Measurements from ENCODE around the gene TNFRSF1A.
"Not testable (repeated sequence)": the region's sequence is repeated elsewhere in the genome, so short reads cannot be mapped to it uniquely, and the experiment has no call there.

TNFRSF1A gene

DNA sequence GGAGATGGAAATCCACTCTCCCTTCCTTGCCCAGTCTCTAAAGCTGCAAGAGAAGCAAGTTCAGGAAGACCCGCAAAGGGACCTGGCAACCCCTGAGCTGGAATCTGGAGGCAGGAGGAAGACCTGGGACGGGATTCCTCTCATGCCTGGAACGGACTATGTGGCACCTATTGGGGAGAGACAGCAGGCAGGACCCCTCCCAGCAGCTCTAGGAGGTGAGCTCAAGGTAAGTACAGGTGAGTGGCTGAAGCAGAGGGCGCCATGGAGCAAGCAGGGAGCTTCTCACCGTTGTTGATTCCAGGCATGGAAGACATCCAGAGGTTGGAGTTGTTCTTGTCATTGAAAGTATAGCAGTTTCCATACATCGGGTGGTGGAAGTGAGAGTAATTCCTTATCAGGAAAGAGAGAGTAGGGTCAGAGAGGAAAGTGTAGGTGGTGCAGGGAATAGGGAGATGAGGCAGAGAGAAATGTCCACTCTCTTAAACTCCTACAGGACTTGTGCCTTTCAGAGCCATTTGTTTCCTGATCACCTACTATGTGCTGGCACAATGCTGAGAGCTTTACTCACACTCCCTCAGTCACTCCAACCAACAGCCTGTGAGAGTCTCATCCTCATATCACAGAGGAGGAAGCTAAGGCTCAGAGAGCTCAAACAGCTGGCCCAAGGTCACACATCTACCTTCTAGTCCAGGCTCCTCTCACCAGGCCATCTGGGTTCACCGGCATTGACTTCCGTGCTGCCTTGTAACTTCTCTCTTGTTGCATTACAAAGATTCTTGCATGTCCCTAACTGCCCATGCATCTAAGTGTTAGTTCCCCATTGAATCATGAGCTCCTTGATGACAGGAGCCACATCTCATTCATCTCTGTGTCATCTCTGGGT is 13.9 kb upstream of the TNFRSF1A start:
- DNase-seq = no peak

GRCh38 chr12:6354495-6355393 is 12.9 kb upstream of the TNFRSF1A start:
- DNase-seq = no peak

- DNase-seq = no peak
These were observed 10.6 kb upstream of the TNFRSF1A start for GRCh38 chr12:6352193-6353173.

DNA sequence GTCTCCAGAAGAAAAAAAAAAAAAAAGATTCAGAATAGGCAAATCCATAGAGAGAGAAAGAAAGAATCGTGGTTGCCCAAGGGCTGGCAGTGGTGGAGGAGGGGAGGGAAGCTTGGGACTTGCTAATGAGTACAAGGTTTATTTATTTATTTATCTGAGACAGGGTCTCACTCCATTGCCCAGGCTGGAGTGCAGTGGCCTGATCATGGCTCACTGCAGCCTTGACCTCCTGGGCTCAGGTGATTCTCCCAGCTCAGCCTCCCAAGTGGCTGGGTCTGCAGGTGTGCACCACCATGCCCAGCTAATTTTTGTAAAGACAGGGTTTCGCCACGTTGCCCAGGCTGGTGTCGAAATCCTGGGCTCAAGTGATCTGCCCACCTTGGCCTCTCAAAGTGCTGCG is 9.7 kb upstream of the TNFRSF1A start:
- DNase-seq = no peak

GRCh38 chr12:6347367-6348338 is 5.8 kb upstream of the TNFRSF1A start:
- peak; percentile 50 for DNase-seq

DNA sequence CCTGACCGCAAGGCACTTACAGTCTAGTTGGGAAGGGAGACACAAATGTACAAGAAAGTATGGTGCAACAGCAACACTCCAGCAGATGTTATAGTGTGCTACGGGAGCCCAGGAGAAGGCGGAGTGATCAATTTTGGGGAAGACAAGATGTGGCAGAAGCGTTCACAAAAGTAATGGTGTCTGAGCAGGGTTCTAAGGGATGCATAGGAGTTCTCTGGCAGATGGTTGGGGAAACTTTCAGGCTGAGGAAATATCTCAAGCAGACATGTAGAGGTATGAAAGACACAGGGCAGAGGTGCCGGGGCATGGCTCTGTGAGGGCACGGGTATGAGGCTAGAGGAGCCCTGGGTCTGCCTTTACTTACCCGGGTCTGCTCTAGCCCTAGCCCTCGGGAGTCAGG is 5.1 kb upstream of the TNFRSF1A start:
- no peak for DNase-seq

GRCh38 chr12:6346235-6346832 is 4.5 kb upstream of the TNFRSF1A start:
- no peak for DNase-seq

DNA sequence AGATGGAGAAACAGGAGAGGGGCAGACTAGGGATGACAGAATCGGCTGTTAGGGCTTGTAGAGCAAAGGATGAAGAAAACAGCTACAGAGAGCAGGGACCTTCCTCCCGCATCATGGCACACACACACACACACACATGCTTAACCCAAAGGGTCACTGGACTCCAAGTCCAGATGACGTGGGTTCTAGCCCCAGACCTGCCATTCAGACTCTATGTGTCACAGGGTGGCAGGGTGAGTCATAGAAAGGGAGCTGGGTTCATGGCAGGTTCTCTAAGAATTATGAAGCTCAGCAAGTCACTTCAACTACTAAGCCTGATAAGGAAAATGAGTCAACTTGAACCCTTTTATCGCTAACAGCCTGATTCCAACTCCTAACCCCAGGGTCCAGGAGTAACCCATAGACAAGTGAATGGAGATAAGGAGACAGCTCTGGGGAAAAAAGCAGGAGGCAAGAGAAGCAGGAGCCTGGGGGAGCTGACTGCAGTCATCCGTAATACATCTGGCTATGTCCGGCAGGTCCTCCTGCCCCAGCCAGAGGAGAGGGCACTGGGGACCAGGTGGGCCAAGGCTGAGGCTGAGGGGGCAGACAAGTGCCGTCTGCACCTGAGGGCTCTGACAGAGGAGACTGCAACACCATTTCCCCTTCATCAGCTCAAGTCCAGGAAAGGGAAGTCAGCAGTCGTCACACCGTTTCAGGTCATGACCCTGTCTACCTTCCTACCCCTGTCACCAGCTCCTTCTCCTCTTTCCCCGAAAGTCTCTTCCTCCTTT is 3.6 kb upstream of the TNFRSF1A start:
- peak; percentile 91 for DNase-seq

DNA sequence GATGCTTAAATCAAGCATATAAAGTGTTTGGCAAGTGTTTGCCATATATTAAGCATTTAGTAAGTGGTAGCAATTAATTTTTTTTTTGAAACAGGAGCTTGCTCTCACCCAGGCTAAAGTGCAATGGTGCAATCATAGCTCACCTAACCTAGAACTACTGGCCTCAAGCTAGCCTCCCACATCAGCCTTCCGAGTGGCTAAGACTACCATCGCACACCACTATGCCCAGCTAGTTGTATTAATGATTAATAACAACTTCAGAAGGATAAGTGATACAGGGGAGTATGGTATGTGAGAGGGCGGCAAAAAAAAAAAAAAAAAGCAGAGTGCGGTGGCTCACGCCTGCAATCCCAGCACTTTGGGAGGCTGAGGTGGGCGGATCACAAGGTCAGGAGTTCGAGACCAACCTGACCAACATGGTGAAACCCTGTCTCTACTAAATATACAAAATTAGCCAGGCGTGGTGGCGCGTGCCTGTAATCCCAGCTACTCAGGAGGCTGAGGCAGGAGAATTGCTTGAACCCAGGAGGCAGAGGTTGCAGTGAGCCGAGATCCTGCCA is 2.3 kb upstream of the TNFRSF1A start:
- not testable (repeated sequence) for DNase-seq

GRCh38 chr12:6343518-6343917 is 1.6 kb upstream of the TNFRSF1A start:
- no peak for DNase-seq

- DNase-seq = no peak
These were observed 439 bp upstream of the TNFRSF1A start for GRCh38 chr12:6342140-6342889.

- DNase-seq = peak; percentile 49
These were observed 995 bp downstream of the TNFRSF1A start for GRCh38 chr12:6340745-6341416.

GRCh38 chr12:6340032-6340638 is 1.7 kb downstream of the TNFRSF1A start:
- peak; percentile 54 for DNase-seq

GRCh38 chr12:6338955-6339354 is 2.9 kb downstream of the TNFRSF1A start:
- DNase-seq = no peak

DNA sequence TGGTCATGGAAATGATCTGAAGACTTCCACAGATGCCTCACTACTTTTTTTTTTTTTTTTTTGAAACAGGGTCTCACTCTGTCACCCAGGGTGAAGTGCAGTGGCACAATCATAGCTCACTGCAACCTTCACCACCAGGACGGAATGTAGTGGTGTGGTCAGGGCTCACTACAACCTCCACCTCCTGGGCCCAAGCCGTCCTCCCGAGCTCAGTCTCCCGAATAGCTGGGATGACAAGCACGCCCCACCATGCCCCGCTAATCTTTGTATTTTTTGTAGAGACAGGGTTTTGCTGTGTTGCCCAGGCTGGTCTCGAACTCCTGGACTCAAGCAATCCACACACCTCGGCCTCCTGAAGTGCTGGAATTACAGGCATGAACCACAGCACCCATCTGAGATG is 3.3 kb downstream of the TNFRSF1A start:
- DNase-seq = not testable (repeated sequence)

DNA sequence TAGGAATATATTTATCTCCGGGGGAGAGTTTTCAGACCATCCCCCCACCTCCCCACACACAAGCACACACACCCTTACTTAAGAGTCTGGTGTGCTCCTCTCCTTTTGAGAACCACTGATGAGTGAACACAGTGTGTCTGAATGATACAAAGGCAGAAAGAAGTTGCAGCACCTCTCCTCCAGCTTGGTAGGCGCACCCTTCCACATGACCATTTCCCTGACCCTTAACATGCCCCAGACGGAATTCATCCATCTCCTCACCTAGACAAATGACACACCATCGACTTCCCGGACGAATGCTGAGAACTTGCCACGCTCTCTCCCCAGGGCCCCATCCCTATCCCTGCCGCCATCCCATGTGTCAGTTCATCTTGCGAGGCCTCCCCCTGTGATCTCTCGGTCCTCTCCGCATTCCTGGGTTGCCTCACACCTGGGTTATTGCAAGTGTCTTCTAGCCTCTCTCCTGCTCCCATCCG is 3.9 kb downstream of the TNFRSF1A start:
- peak; percentile 43 for DNase-seq
